KOPT-K1 (cell line): Measurements from ENCODE around the gene LMF1.

Experiments used
- H3K27ac ChIP-seq: fragments of 200-600 bp; sonication (generic); 2 replicates; pipeline ENCODE4 v1.5.1; 2016; ENCODE audit warnings: antibody characterized with exemption, mild to moderate bottlenecking, low read depth, low read length; ENCODE audit not compliant: poor library complexity, severe bottlenecking
- H3K36me3 ChIP-seq: fragments of 200-600 bp; sonication (generic); 2 replicates; pipeline ENCODE4 v1.5.1; 2017; ENCODE audit warnings: antibody characterized with exemption, mild to moderate bottlenecking, low read length, moderate library complexity; ENCODE audit not compliant: insufficient read depth
- H3K9me3 ChIP-seq: fragments of 200-600 bp; sonication (generic); 2 replicates; pipeline ENCODE4 v1.5.1; 2017; ENCODE audit warnings: antibody characterized with exemption, low read length, mild to moderate bottlenecking; ENCODE audit not compliant: insufficient read depth, poor library complexity, severe bottlenecking

LMF1 gene

GRCh38 chr16:819336-820043, 151.3 kb downstream of the LMF1 start:
- H3K36me3 ChIP-seq = no peaks in the 10 kb centered on the region
- peaks cover 4% of the 10 kb centered on the region for H3K9me3 ChIP-seq
- H3K27ac ChIP-seq = peak overlapping the region; percentile 52

- Histone ChIP-seq H3K27ac (no peak overlapping the region), H3K36me3 (no peaks in the 10 kb centered on the region), H3K9me3 (peaks cover 4% of the 10 kb centered on the region)
Measured at GRCh38 chr16:818592-818991, 152.2 kb downstream of the LMF1 start.

GRCh38 chr16:818132-818531, 152.7 kb downstream of the LMF1 start:
- H3K36me3 ChIP-seq = no peaks in the 10 kb centered on the region
- peaks cover 4% of the 10 kb centered on the region for H3K9me3 ChIP-seq
- H3K27ac ChIP-seq = no peak overlapping the region

- H3K36me3 ChIP-seq = no peaks in the 10 kb centered on the region
- H3K9me3 ChIP-seq = peaks cover 4% of the 10 kb centered on the region
- H3K27ac ChIP-seq = no peak overlapping the region
Measured at GRCh38 chr16:817001-817906, 153.5 kb downstream of the LMF1 start.

GRCh38 chr16:815861-816260, 154.9 kb downstream of the LMF1 start:
- H3K9me3 ChIP-seq = peaks cover 4% of the 10 kb centered on the region
- no peaks in the 10 kb centered on the region for H3K36me3 ChIP-seq
- H3K27ac ChIP-seq = no peak overlapping the region

GRCh38 chr16:814974-815373, 155.8 kb downstream of the LMF1 start:
- no peaks in the 10 kb centered on the region for H3K36me3 ChIP-seq
- no peak overlapping the region for H3K27ac ChIP-seq
- H3K9me3 ChIP-seq = peaks cover 4% of the 10 kb centered on the region

- no peak overlapping the region for H3K27ac ChIP-seq
- no peaks in the 10 kb centered on the region for H3K36me3 ChIP-seq
- peaks cover 4% of the 10 kb centered on the region for H3K9me3 ChIP-seq
Measured at GRCh38 chr16:813916-814412, 156.8 kb downstream of the LMF1 start.

GRCh38 chr16:813204-813915, 157.4 kb downstream of the LMF1 start:
- H3K36me3 ChIP-seq = no peaks in the 10 kb centered on the region
- H3K9me3 ChIP-seq = no peaks in the 10 kb centered on the region
- no peak overlapping the region for H3K27ac ChIP-seq

GRCh38 chr16:808085-808386, 162.7 kb downstream of the LMF1 start:
- no peaks in the 10 kb centered on the region for H3K9me3 ChIP-seq
- H3K36me3 ChIP-seq = no peaks in the 10 kb centered on the region
- no peak overlapping the region for H3K27ac ChIP-seq

GRCh38 chr16:807347-808084, 163.3 kb downstream of the LMF1 start:
- H3K36me3 ChIP-seq = no peaks in the 10 kb centered on the region
- H3K9me3 ChIP-seq = no peaks in the 10 kb centered on the region
- no peak overlapping the region for H3K27ac ChIP-seq

GRCh38 chr16:805474-805873, 165.3 kb downstream of the LMF1 start:
- Histone ChIP-seq H3K36me3 (no peaks in the 10 kb centered on the region), H3K27ac (no peak overlapping the region), H3K9me3 (no peaks in the 10 kb centered on the region)

GRCh38 chr16:804193-805048, 166.4 kb downstream of the LMF1 start:
- Histone ChIP-seq H3K36me3 (no peaks in the 10 kb centered on the region), H3K9me3 (no peaks in the 10 kb centered on the region), H3K27ac (no peak overlapping the region)

GRCh38 chr16:803754-804080, 167.1 kb downstream of the LMF1 start:
- Histone ChIP-seq H3K36me3 (no peaks in the 10 kb centered on the region), H3K27ac (no peak overlapping the region), H3K9me3 (no peaks in the 10 kb centered on the region)
